GM12864 (cell line): ENCODE data around the gene PCLO.

Experiments
- DNase-seq: peaks from one replicate; pipeline ENCODE4 v3.0.0-alpha.2; 2011; ENCODE audit warnings: low read depth
- H3K4me3 ChIP-seq: 2 replicates; pipeline ENCODE4 v1.5.1; 2011; ENCODE audit warnings: mild to moderate bottlenecking, low read depth, low read length, control low read depth
- CTCF ChIP-seq: IDR thresholded peaks from 2 replicates; pipeline ENCODE4 v1.5.1; 2011; ENCODE audit warnings: low read depth, mild to moderate bottlenecking, moderate library complexity, low read length, control low read depth, inconsistent platforms; ENCODE audit errors: missing control alignments

The PCLO gene

GRCh38 chr7:82755705-82756551 lies 406.8 kb downstream of the PCLO start:
- no peak overlapping the region for H3K4me3 ChIP-seq
- no peak for TF ChIP-seq CTCF
- DNase-seq: no peak

- TF ChIP-seq CTCF: no peak
- H3K4me3 ChIP-seq: no peak overlapping the region
- no peak for DNase-seq
Observed at GRCh38 chr7:82750007-82750406, 412.7 kb downstream of the PCLO start.

- H3K4me3 ChIP-seq: no peak overlapping the region
- no peak for TF ChIP-seq CTCF
- DNase-seq: no peak
Observed at GRCh38 chr7:82745820-82746219, 416.9 kb downstream of the PCLO start.

- no peak overlapping the region for H3K4me3 ChIP-seq
- no peak for TF ChIP-seq CTCF
- no peak for DNase-seq
Observed at GRCh38 chr7:82745117-82745516, 417.6 kb downstream of the PCLO start.

- no peak overlapping the region for H3K4me3 ChIP-seq
- no peak for TF ChIP-seq CTCF
- DNase-seq: no peak
Observed at GRCh38 chr7:82742163-82742562, 420.5 kb downstream of the PCLO start.

GRCh38 chr7:82741493-82741892 lies 421.2 kb downstream of the PCLO start:
- no peak for DNase-seq
- H3K4me3 ChIP-seq: no peak overlapping the region
- TF ChIP-seq CTCF: no peak
